ENCODE data around the gene MLLT3.
"Not testable (repeated sequence)": the region's sequence is repeated elsewhere in the genome, so short reads cannot be mapped to it uniquely, and the experiment has no call there.

MLLT3 gene

GRCh38 chr9:20622330-20623020 lies at the start of gene MLLT3:
Gene MLLT3, minus strand, starts transcription at chr9:20622499.
- DNase-seq (ENCODE audit: low spot score) = peak; percentile 94

GRCh38 chr9:20671635-20672034 lies 49.3 kb upstream of the MLLT3 start:
- no peak for DNase-seq (ENCODE audit: low spot score)

GRCh38 chr9:20670395-20670794 lies 48.1 kb upstream of the MLLT3 start:
- DNase-seq (ENCODE audit: low spot score) = no peak

GRCh38 chr9:20664501-20664900 lies 42.2 kb upstream of the MLLT3 start:
- no peak for DNase-seq (ENCODE audit: low spot score)

- DNase-seq (ENCODE audit: low spot score) = no peak
These were observed 40.8 kb upstream of the MLLT3 start for GRCh38 chr9:20663133-20663532.

GRCh38 chr9:20662156-20662555 lies 39.9 kb upstream of the MLLT3 start:
- DNase-seq (ENCODE audit: low spot score) = no peak

GRCh38 chr9:20659474-20659967 lies 37.2 kb upstream of the MLLT3 start:
- DNase-seq (ENCODE audit: low spot score) = no peak

- DNase-seq (ENCODE audit: low spot score) = no peak
These were observed 36.6 kb upstream of the MLLT3 start for GRCh38 chr9:20658677-20659473.

- not testable (repeated sequence) for DNase-seq (ENCODE audit: low spot score)
These were observed 36.0 kb upstream of the MLLT3 start for GRCh38 chr9:20658246-20658667.

GRCh38 chr9:20651939-20652338 lies 29.6 kb upstream of the MLLT3 start:
- no peak for DNase-seq (ENCODE audit: low spot score)

GRCh38 chr9:20650750-20651299 lies 28.5 kb upstream of the MLLT3 start:
- no peak for DNase-seq (ENCODE audit: low spot score)

- no peak for DNase-seq (ENCODE audit: low spot score)
These were observed 28.0 kb upstream of the MLLT3 start for GRCh38 chr9:20650313-20650712.

- DNase-seq (ENCODE audit: low spot score) = no peak
These were observed 27.1 kb upstream of the MLLT3 start for GRCh38 chr9:20649381-20649780.

- DNase-seq (ENCODE audit: low spot score) = no peak
These were observed 24.4 kb upstream of the MLLT3 start for GRCh38 chr9:20646656-20647055.

GRCh38 chr9:20643660-20644059 lies 21.4 kb upstream of the MLLT3 start:
- no peak for DNase-seq (ENCODE audit: low spot score)

GRCh38 chr9:20642045-20642444 lies 19.7 kb upstream of the MLLT3 start:
- DNase-seq (ENCODE audit: low spot score) = no peak

GRCh38 chr9:20640331-20641187 lies 18.3 kb upstream of the MLLT3 start:
- no peak for DNase-seq (ENCODE audit: low spot score)

GRCh38 chr9:20636888-20637440 lies 14.7 kb upstream of the MLLT3 start:
- no peak for DNase-seq (ENCODE audit: low spot score)

- no peak for DNase-seq (ENCODE audit: low spot score)
These were observed 12.6 kb upstream of the MLLT3 start for GRCh38 chr9:20634895-20635294.

GRCh38 chr9:20632705-20633104 lies 10.4 kb upstream of the MLLT3 start:
- DNase-seq (ENCODE audit: low spot score) = no peak

- no peak for DNase-seq (ENCODE audit: low spot score)
These were observed 8.1 kb upstream of the MLLT3 start for GRCh38 chr9:20630241-20630943.
